DND-41 (cell line): ENCODE measurements around the gene ZFYVE28.

Experiments
- ATAC-seq: fragments of 200-7000 bp; cut with Tn5 transposase; 3 replicates; pipeline ENCODE4 v1.9.1; 2021; ENCODE audit warnings: low read depth; ENCODE audit not compliant: insufficient read depth
- DNase-seq: peaks from one replicate; pipeline ENCODE4 v3.0.0-alpha.2; 2020
- H2AFZ ChIP-seq: 2 replicates; pipeline ENCODE4 v1.6.0; 2012; ENCODE audit warnings: low read depth, low read length
- H3K27ac ChIP-seq: 2 replicates; pipeline ENCODE4 v1.5.1; 2012; ENCODE audit warnings: low read length, inconsistent platforms
- H3K27me3 ChIP-seq: fragments of 200-600 bp; sonication (generic); 2 replicates; pipeline ENCODE4 v1.6.0; 2012; ENCODE audit warnings: low read length, mild to moderate bottlenecking, inconsistent platforms; ENCODE audit not compliant: insufficient read depth, poor library complexity
- H3K36me3 ChIP-seq: 2 replicates; pipeline ENCODE4 v1.5.1; 2012; ENCODE audit warnings: low read length, inconsistent platforms; ENCODE audit not compliant: insufficient read depth
- H3K4me1 ChIP-seq: 2 replicates; pipeline ENCODE4 v1.5.1; 2012; ENCODE audit warnings: mild to moderate bottlenecking, low read length; ENCODE audit not compliant: insufficient read depth
- H3K4me2 ChIP-seq: 2 replicates; pipeline ENCODE4 v1.6.0; 2012; ENCODE audit warnings: mild to moderate bottlenecking, moderate library complexity, low read length, inconsistent platforms; ENCODE audit not compliant: insufficient read depth
- H3K4me3 ChIP-seq, 2 experiments: fragments of 200-600 bp in 1 of 2; shearing (Covaris generic) in 1 of 2; 2 replicates each; pipeline ENCODE4 v1.5.1; 2012 to 2016; ENCODE audit warnings: inconsistent platforms in 2 of 2, low read length in 2 of 2, mild to moderate bottlenecking in 2 of 2, low read depth in 1 of 2, moderate library complexity in 1 of 2
- H3K79me2 ChIP-seq: 2 replicates; pipeline ENCODE4 v1.6.0; 2012; ENCODE audit warnings: low read length, inconsistent platforms; ENCODE audit not compliant: insufficient read depth
- H3K9ac ChIP-seq: 2 replicates; pipeline ENCODE4 v1.6.0; 2012; ENCODE audit warnings: low read depth, mild to moderate bottlenecking, inconsistent platforms, low read length, moderate library complexity
- H3K9me3 ChIP-seq: 2 replicates; pipeline ENCODE4 v1.5.1; 2012; ENCODE audit warnings: low read length, moderate library complexity, mild to moderate bottlenecking, inconsistent platforms; ENCODE audit not compliant: insufficient read depth, severe bottlenecking
- H4K20me1 ChIP-seq: 2 replicates; pipeline ENCODE4 v1.6.0; 2012; ENCODE audit warnings: low read length; ENCODE audit not compliant: insufficient read depth
- CTCF ChIP-seq: IDR thresholded peaks from 2 replicates; pipeline ENCODE4 v1.5.1; 2012; ENCODE audit warnings: borderline replicate concordance, low read length, moderate library complexity, mild to moderate bottlenecking; ENCODE audit not compliant: poor library complexity, severe bottlenecking; ENCODE audit errors: extremely low read depth
- EZH2 ChIP-seq: IDR thresholded peaks from 3 replicates; pipeline ENCODE4 v1.6.1; 2012; ENCODE audit warnings: borderline replicate concordance, low read depth, mild to moderate bottlenecking, moderate library complexity, low read length, inconsistent platforms; ENCODE audit not compliant: severe bottlenecking

ZFYVE28 gene

GRCh38 chr4:2371765-2372487 is 46.5 kb downstream of the ZFYVE28 start:
- peaks cover 3% of the 10 kb centered on the region for H3K27me3 ChIP-seq
- DNase-seq (no peak), ATAC-seq (no peak)
- H4K20me1 ChIP-seq, result no peaks in the 10 kb centered on the region
- no peaks in the 10 kb centered on the region for H3K79me2 ChIP-seq
- no peak overlapping the region for H2AFZ ChIP-seq
- H3K27ac ChIP-seq, result no peak overlapping the region
- no peaks in the 10 kb centered on the region for H3K36me3 ChIP-seq
- TF ChIP-seq EZH2 (no peak), CTCF (no peak)
- H3K4me2 ChIP-seq, result no peak overlapping the region
- H3K9ac ChIP-seq, result no peak overlapping the region
- H3K4me3 ChIP-seq, result no peak overlapping the region
- no peaks in the 10 kb centered on the region for H3K4me1 ChIP-seq
- peaks cover 12% of the 10 kb centered on the region for H3K9me3 ChIP-seq

DNA sequence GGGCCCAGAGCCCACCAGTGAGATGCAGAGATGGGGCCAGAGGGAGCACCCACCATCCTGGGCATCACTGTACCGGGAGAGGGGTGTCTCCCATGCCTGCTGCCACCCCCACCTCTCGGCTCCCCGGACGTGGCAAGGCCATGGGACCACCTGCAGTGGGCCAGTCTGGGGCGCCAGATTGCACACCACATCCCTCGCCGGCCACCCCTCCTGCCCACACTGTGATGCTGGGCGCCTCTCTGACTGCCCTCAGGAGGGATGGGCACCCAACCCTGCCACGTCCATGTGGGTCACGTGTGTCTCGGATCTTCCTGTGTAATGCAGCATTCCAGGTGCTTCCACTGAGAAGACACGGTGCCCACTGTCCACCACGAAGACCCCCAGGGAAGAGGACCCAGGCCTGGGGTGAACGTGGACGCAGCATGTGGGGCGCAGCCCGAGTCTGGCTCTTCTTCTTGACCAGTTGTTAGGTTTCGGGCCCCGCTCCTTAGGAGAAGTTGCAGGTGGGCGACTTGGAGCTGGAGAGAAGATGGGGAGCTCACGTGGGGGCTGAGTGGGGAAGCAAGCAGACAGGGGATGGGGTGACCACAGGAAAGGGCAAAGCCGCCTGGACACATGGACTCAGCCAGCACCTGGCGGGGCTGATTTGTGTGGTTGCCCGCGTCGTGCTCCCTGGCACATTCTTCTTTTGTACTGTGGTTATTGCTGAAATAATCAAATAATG is 47.7 kb downstream of the ZFYVE28 start:
- no peaks in the 10 kb centered on the region for H3K79me2 ChIP-seq
- peaks cover 12% of the 10 kb centered on the region for H3K9me3 ChIP-seq
- H3K36me3 ChIP-seq, result no peaks in the 10 kb centered on the region
- no peaks in the 10 kb centered on the region for H4K20me1 ChIP-seq
- no peaks in the 10 kb centered on the region for H3K4me1 ChIP-seq
- H3K9ac ChIP-seq, result no peak overlapping the region
- no peak overlapping the region for H3K27ac ChIP-seq
- ATAC-seq (no peak), DNase-seq (no peak)
- H2AFZ ChIP-seq, result no peak overlapping the region
- H3K27me3 ChIP-seq, result peaks cover 3% of the 10 kb centered on the region
- no peak overlapping the region for H3K4me3 ChIP-seq
- TF ChIP-seq CTCF, result no peak
- TF ChIP-seq EZH2, result no peak
- no peak overlapping the region for H3K4me2 ChIP-seq

- H3K27me3 ChIP-seq, result no peaks in the 10 kb centered on the region
- peaks cover 12% of the 10 kb centered on the region for H3K9me3 ChIP-seq
- no peaks in the 10 kb centered on the region for H3K79me2 ChIP-seq
- ATAC-seq, result no peak
- H3K27ac ChIP-seq, result no peak overlapping the region
- no peak overlapping the region for H3K4me2 ChIP-seq
- H3K4me3 ChIP-seq, result no peak overlapping the region
- H3K4me1 ChIP-seq, result no peaks in the 10 kb centered on the region
- no peak overlapping the region for H2AFZ ChIP-seq
- no peaks in the 10 kb centered on the region for H4K20me1 ChIP-seq
- no peak for TF ChIP-seq CTCF
- no peak for TF ChIP-seq EZH2
- H3K36me3 ChIP-seq, result no peaks in the 10 kb centered on the region
- DNase-seq, result no peak
- H3K9ac ChIP-seq, result no peak overlapping the region
Measured at GRCh38 chr4:2368746-2369437, 49.6 kb downstream of the ZFYVE28 start.
